CD4-positive, alpha-beta memory T cell (primary cell): ENCODE measurements around the gene SHLD1. TPM values are rescaled to one million over a fixed set of nuclear protein-coding genes. Genes with fewer than 3 reads are reported as not detected.

Experiments used
- CTCF ChIA-PET: fragments of 350-600 bp; sonication (Branson Sonifier 250); formaldehyde crosslinking; loops from one replicate; lab custom pipeline; 2021; ENCODE audit warnings: inconsistent platforms; ENCODE audit not compliant: partially characterized antibody; lab: Charles Lee
- POLR2A ChIA-PET: fragments of 350-600 bp; sonication (Branson Sonifier 250); formaldehyde crosslinking; loops from one replicate; lab custom pipeline; 2021; ENCODE audit not compliant: partially characterized antibody; lab: Charles Lee
- DNase-seq, 5 donors: peaks; one replicate each; pipeline versions ENCODE4 v3.0.0 to v3.0.0-alpha.2; 2020 to 2022; ENCODE audit warnings: mixed read lengths in 1 of 5
- H3K27ac ChIP-seq: one replicate; pipeline ENCODE4 v1.7.0; 2013; ENCODE audit warnings: low read depth, low read length
- H3K27me3 ChIP-seq: 2 replicates; pipeline ENCODE4 v1.7.0; 2013; ENCODE audit warnings: mild to moderate bottlenecking, low read length, moderate library complexity; ENCODE audit not compliant: insufficient read depth
- H3K36me3 ChIP-seq: 2 replicates; pipeline ENCODE4 v1.7.0; 2013; ENCODE audit warnings: mild to moderate bottlenecking, low read length, moderate library complexity; ENCODE audit not compliant: insufficient read depth
- H3K4me1 ChIP-seq: 2 replicates; pipeline ENCODE4 v1.7.0; 2013; ENCODE audit warnings: mild to moderate bottlenecking, low read length, moderate library complexity; ENCODE audit not compliant: insufficient read depth
- H3K4me3 ChIP-seq, 2 donors: one replicate each; pipeline ENCODE4 v1.7.0; 2013; ENCODE audit warnings: low read length in 2 of 2, mild to moderate bottlenecking in 1 of 2
- H3K9me3 ChIP-seq, 2 donors: one replicate each; pipeline ENCODE4 v1.7.0; 2013; ENCODE audit warnings: low read length in 2 of 2, control low read depth in 1 of 2; ENCODE audit not compliant: control insufficient read depth in 1 of 2
- H3K27ac Mint-ChIP-seq, 7 donors: one replicate each; pipeline ENCODE4 v1.8.0; 2020 to 2021; ENCODE audit warnings: mixed read lengths in 7 of 7, mild to moderate bottlenecking in 6 of 7, inconsistent platforms in 3 of 7, moderate library complexity in 3 of 7
- H3K27me3 Mint-ChIP-seq, 2 donors: one replicate each; pipeline ENCODE4 v1.8.0; 2020 to 2021; ENCODE audit warnings: mixed read lengths in 2 of 2
- H3K36me3 Mint-ChIP-seq, 2 donors: one replicate each; pipeline ENCODE4 v1.8.0; 2020 to 2021; ENCODE audit warnings: mixed read lengths in 2 of 2, inconsistent platforms in 1 of 2, mild to moderate bottlenecking in 1 of 2
- H3K4me1 Mint-ChIP-seq, 4 donors: one replicate each; pipeline ENCODE4 v1.8.0; 2020 to 2021; ENCODE audit warnings: mixed read lengths in 4 of 4, mild to moderate bottlenecking in 1 of 4
- H3K4me3 Mint-ChIP-seq, 8 donors: one replicate each; pipeline ENCODE4 v1.8.0; 2020 to 2021; ENCODE audit warnings: mixed read lengths in 8 of 8, mild to moderate bottlenecking in 7 of 8, moderate library complexity in 6 of 8, inconsistent platforms in 3 of 8
- H3K9me3 Mint-ChIP-seq, 8 donors: one replicate each; pipeline ENCODE4 v1.8.0; 2020 to 2021; ENCODE audit warnings: mixed read lengths in 8 of 8, mild to moderate bottlenecking in 5 of 8, inconsistent platforms in 3 of 8, moderate library complexity in 1 of 8
- intact Hi-C: fragments of 100-400 bp; cut with micrococcal nuclease; formaldehyde crosslinking; loops from one replicate; pipeline ENCODE4 v1.15.1; 2023
- polyA plus RNA-seq, 2 donors: library from polyadenylated mRNA; unstranded; fragments of 300-500 nt; fragmentation: Illumina TruSeq; gene quantifications; one replicate each; pipeline ENCODE4 v1.2.3, GENCODE V29; 2021
- total RNA-seq, 2 experiments: library from RNA; stranded (reverse); gene quantifications; one replicate each; pipeline ENCODE4 v1.2.3, GENCODE V29; 2021

The SHLD1 gene
- total and polyA plus RNA-seq, 4 experiments from 2014 or later: 13.6 to 22.0 (median 18.2) TPM

DNA sequence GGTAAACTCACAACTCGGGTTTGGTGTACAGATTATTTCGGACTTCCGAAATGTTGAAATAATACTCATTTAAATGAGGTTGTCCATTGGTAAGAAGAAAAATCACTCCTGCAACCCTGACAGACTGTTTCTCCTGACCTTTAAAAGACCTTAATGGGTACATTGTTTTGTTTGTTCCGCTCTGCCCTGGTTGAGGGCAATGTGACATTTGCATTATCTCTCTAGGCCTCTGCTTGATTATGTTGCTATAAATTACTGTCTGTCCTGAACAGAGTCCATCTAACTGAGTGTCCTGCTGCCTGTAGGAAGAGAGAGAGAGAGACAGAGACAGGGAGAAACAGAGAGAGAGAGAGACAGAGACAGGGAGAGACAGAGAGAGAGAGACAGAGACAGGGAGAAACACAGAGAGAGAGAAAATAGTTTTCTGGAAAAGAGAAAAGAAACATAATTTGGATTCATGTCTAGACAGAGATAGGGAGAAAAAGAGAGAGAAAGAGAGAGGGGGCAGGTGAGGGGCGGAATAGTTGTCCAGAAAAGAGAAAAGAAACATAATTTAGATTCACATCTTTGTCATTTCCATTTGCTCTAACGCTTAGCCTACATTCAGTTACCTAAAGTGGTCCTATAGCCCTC lies 83.2 kb downstream of the SHLD1 start:
- no peak overlapping the region for H3K4me3 ChIP-seq
- ChIA-PET CTCF (no interaction called here), POLR2A (no interaction called here)
- peaks cover 0 to 16% (median 10%) of the 10 kb centered on the region in 8 donors for H3K9me3 Mint-ChIP-seq
- H3K27me3 Mint-ChIP-seq: no peaks in the 10 kb centered on the region
- peak overlapping the region; percentile 23 to 99 (median 89) for H3K27ac Mint-ChIP-seq
- H3K36me3 ChIP-seq: no peaks in the 10 kb centered on the region
- no peak overlapping the region for H3K4me3 Mint-ChIP-seq
- H3K27me3 ChIP-seq: no peaks in the 10 kb centered on the region
- H3K4me1 ChIP-seq: peaks cover 33% of the 10 kb centered on the region
- intact Hi-C loops: no loop called here
- H3K27ac ChIP-seq: no peak overlapping the region
- H3K9me3 ChIP-seq: no peaks in the 10 kb centered on the region
- no peak for DNase-seq
- peaks cover 37 to 52% (median 38%) of the 10 kb centered on the region in 4 donors for H3K4me1 Mint-ChIP-seq
- H3K36me3 Mint-ChIP-seq: peaks cover 19 to 23% of the 10 kb centered on the region in 2 donors

GRCh38 chr20:5834436-5835005 lies 84.3 kb downstream of the SHLD1 start:
- Histone ChIP-seq H3K4me1 (peaks cover 33% of the 10 kb centered on the region), H3K9me3 (no peaks in the 10 kb centered on the region), H3K27ac (peak overlapping the region; percentile 91), H3K36me3 (no peaks in the 10 kb centered on the region), H3K27me3 (no peaks in the 10 kb centered on the region), H3K4me3 (no peak overlapping the region)
- no peak for DNase-seq
- Mint-ChIP-seq H3K27me3 (no peaks in the 10 kb centered on the region), H3K4me1 (peaks cover 39 to 52% (median 41%) of the 10 kb centered on the region in 4 donors), H3K27ac (peak overlapping the region; percentile 96 to 100 (median 98)), H3K36me3 (peaks cover 19 to 23% of the 10 kb centered on the region in 2 donors), H3K9me3 (peaks cover 0 to 16% (median 10%) of the 10 kb centered on the region in 8 donors), H3K4me3 (peak overlapping the region in 2 of 8 donors; percentile 2 to 89)
- ChIA-PET POLR2A (interaction anchor here (0.9 to 2.6 kb wide), 4 partner anchors 10 to 304 kb away, joined by 3 to 15 read pairs (median 5); no protein-coding TSS in a partner anchor), CTCF (no interaction called here)
- intact Hi-C loops: no loop called here

DNA sequence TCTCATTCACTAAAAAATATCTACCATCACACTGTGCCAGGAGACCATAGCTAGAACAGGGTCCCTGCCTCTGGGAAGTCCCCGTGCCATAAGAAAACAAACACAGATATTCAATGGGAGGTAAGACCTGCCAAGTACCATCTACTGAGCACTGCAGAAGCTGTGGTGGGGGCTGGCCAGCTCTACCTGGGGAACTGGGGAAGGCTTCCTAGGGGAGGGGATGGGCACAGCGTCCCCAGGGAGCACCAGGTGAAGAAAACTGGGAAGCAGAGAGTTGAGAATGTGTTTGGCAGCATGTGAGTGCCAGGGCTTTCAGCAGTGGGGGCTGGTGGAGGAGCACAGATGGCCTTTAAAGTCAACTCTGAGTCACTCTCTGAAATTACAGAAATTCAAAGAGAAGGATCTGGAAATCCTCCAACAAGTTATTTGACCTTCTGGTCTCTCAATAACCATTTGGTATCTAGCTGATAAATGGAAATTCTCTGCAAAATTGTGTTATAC lies 85.2 kb downstream of the SHLD1 start:
- peak overlapping the region; percentile 12 to 89 (median 74) for H3K4me3 Mint-ChIP-seq
- H3K27me3 Mint-ChIP-seq: no peaks in the 10 kb centered on the region
- peaks cover 19 to 23% of the 10 kb centered on the region in 2 donors for H3K36me3 Mint-ChIP-seq
- Histone ChIP-seq H3K36me3 (no peaks in the 10 kb centered on the region), H3K27ac (peak overlapping the region; percentile 91), H3K27me3 (no peaks in the 10 kb centered on the region), H3K4me3 (no peak overlapping the region), H3K4me1 (peaks cover 33% of the 10 kb centered on the region), H3K9me3 (no peaks in the 10 kb centered on the region)
- intact Hi-C loops: no loop called here
- ChIA-PET POLR2A (interaction anchor here (0.9 to 2.6 kb wide), 6 partner anchors 8 to 709 kb away, joined by 3 to 15 read pairs (median 4); partner anchors contain the start of gene CDS2), CTCF (interaction anchor here (1.2 to 2.1 kb wide), 3 partner anchors 13 to 47 kb away, joined by 3 to 5 read pairs (median 5); no protein-coding TSS in a partner anchor)
- H3K4me1 Mint-ChIP-seq: peaks cover 39 to 48% (median 43%) of the 10 kb centered on the region in 4 donors
- peak overlapping the region; percentile 96 to 100 (median 98) for H3K27ac Mint-ChIP-seq
- peaks cover 0 to 16% (median 10%) of the 10 kb centered on the region in 8 donors for H3K9me3 Mint-ChIP-seq
- DNase-seq: peak in 1 of 5 donors; percentile 62

DNA sequence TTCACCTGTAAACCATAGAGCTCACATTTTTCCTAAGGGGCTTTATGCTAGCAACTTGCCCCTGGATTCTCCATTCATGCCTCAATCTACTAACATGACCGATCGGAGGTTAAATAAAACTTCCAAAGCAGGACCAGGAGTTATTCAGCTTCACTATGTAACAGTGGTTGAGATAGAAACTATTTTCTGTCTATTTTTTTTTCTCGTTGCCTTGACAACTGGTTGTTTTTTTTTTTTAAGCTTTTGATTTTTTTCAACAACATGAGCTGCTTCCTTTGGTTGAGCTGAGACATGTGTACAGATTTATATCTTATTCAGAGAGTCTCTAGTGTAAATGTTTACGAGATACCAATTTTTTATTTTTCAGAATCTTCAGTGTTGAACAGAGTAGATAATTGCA lies 85.7 kb downstream of the SHLD1 start:
- H3K4me3 Mint-ChIP-seq: peak overlapping the region; percentile 45 to 89 (median 75)
- H3K9me3 ChIP-seq: no peaks in the 10 kb centered on the region
- H3K27ac ChIP-seq: peak overlapping the region; percentile 91
- intact Hi-C loops: loop anchor here (1.0 kb wide), 2 partner anchors 8 to 122 kb away; no protein-coding TSS in a partner anchor
- H3K36me3 ChIP-seq: no peaks in the 10 kb centered on the region
- ChIA-PET POLR2A (interaction anchor here (1.2 to 2.6 kb wide), 5 partner anchors 9 to 709 kb away, joined by 3 to 15 read pairs (median 5); partner anchors contain the start of gene CDS2), CTCF (interaction anchor here (1.2 to 2.1 kb wide), 3 partner anchors 13 to 48 kb away, joined by 3 to 5 read pairs (median 5); no protein-coding TSS in a partner anchor)
- H3K4me1 ChIP-seq: peaks cover 33% of the 10 kb centered on the region
- H3K4me1 Mint-ChIP-seq: peaks cover 39 to 48% (median 43%) of the 10 kb centered on the region in 4 donors
- H3K4me3 ChIP-seq: no peak overlapping the region
- H3K36me3 Mint-ChIP-seq: peaks cover 19 to 23% of the 10 kb centered on the region in 2 donors
- peak overlapping the region; percentile 96 to 100 (median 98) for H3K27ac Mint-ChIP-seq
- peak; percentile 44 to 89 (median 80) for DNase-seq
- H3K27me3 Mint-ChIP-seq: no peaks in the 10 kb centered on the region
- peaks cover 0 to 16% (median 10%) of the 10 kb centered on the region in 8 donors for H3K9me3 Mint-ChIP-seq
- no peaks in the 10 kb centered on the region for H3K27me3 ChIP-seq

GRCh38 chr20:5836569-5836968 lies 86.4 kb downstream of the SHLD1 start:
- no peaks in the 10 kb centered on the region for H3K36me3 ChIP-seq
- no peaks in the 10 kb centered on the region for H3K9me3 ChIP-seq
- no peak overlapping the region for H3K4me3 ChIP-seq
- intact Hi-C loops: loop anchor here (1.0 kb wide), 2 partner anchors 8 to 122 kb away; no protein-coding TSS in a partner anchor
- ChIA-PET CTCF (interaction anchor here (1.4 to 2.1 kb wide), 3 partner anchors 12 to 20 kb away, joined by 3 to 5 read pairs (median 5); no protein-coding TSS in a partner anchor), POLR2A (interaction anchor here (1.1 to 2.6 kb wide), 5 partner anchors 8 to 710 kb away, joined by 3 to 15 read pairs (median 4); partner anchors contain the start of gene CDS2)
- H3K27me3 Mint-ChIP-seq: no peaks in the 10 kb centered on the region
- H3K9me3 Mint-ChIP-seq: peaks cover 0 to 16% (median 10%) of the 10 kb centered on the region in 8 donors
- DNase-seq: peak in 1 of 5 donors; percentile 18
- peaks cover 39 to 46% (median 42%) of the 10 kb centered on the region in 4 donors for H3K4me1 Mint-ChIP-seq
- H3K4me1 ChIP-seq: peaks cover 33% of the 10 kb centered on the region
- no peaks in the 10 kb centered on the region for H3K27me3 ChIP-seq
- H3K36me3 Mint-ChIP-seq: peaks cover 17 to 20% of the 10 kb centered on the region in 2 donors
- peak overlapping the region; percentile 96 to 100 (median 98) for H3K27ac Mint-ChIP-seq
- H3K27ac ChIP-seq: peak overlapping the region; percentile 91
- H3K4me3 Mint-ChIP-seq: peak overlapping the region in 7 of 8 donors; percentile 45 to 89 (median 74)

DNA sequence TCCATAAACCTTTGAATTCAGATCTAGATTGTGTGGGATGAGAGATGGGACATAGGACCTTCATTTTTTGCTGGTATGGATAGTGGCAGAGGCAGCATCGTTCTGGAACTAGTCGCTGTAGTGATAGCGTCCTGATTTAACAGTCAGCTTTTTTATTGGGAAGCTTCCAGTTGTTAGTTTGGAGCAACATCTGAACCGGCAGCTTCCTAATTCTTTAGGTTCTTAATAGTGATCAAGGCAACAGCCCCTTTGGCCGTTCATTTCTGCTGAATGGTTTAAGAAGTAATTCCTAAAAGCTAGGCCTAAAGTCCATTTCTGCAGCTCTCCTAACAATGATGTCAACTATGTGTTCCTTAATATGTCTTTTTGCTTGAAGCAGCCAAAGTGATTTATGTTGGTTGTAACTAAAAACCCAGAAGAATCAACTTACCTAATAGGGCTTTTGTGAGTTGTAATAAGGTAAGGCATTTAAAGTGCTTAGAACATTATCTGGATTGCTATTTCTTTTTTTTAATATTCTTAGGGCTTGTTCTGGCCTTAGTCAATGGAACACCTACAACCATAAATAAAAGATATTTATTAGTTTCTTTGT lies 90.3 kb downstream of the SHLD1 start:
- Histone ChIP-seq H3K27ac (no peak overlapping the region), H3K4me1 (peaks cover 53% of the 10 kb centered on the region), H3K9me3 (no peaks in the 10 kb centered on the region), H3K36me3 (no peaks in the 10 kb centered on the region), H3K4me3 (no peak overlapping the region), H3K27me3 (no peaks in the 10 kb centered on the region)
- intact Hi-C loops: no loop called here
- Mint-ChIP-seq H3K9me3 (peaks cover 0 to 3% (median 0%) of the 10 kb centered on the region in 8 donors), H3K27me3 (no peaks in the 10 kb centered on the region), H3K27ac (no peak overlapping the region), H3K36me3 (peaks cover 7% of the 10 kb centered on the region in 2 donors), H3K4me1 (peaks cover 54 to 63% (median 60%) of the 10 kb centered on the region in 4 donors), H3K4me3 (no peak overlapping the region)
- ChIA-PET CTCF (no interaction called here), POLR2A (no interaction called here)
- DNase-seq: no peak
